BE2C (cell line): ENCODE results near the gene BRME1.
"Not testable (repeated sequence)": the region's sequence is repeated elsewhere in the genome, so short reads cannot be mapped to it uniquely, and the experiment has no call there.

Experiments
- DNase-seq: peaks from one replicate; pipeline ENCODE4 v3.0.0-alpha.2; 2020
- H3K27me3 ChIP-seq: fragments of 250-450 bp; sonication (Bioruptor Pico); 2 replicates; pipeline ENCODE4 v1.5.1; 2020; ENCODE audit warnings: mild to moderate bottlenecking
- H3K36me3 ChIP-seq: fragments of 250-450 bp; sonication (Bioruptor Pico); 2 replicates; pipeline ENCODE4 v1.5.1; 2020; ENCODE audit warnings: mild to moderate bottlenecking
- H3K4me1 ChIP-seq: fragments of 250-450 bp; sonication (Bioruptor Pico); 2 replicates; pipeline ENCODE4 v1.5.1; 2020
- H3K4me3 ChIP-seq: 2 replicates; pipeline ENCODE4 v1.5.1; 2011; ENCODE audit warnings: low read depth, low read length
- H3K9me3 ChIP-seq: fragments of 250-450 bp; sonication (Bioruptor Pico); 2 replicates; pipeline ENCODE4 v1.5.1; 2020
- TF ChIP-seq, protein P1 (sequence below): IDR thresholded peaks from 2 replicates; pipeline ENCODE4 v1.5.1; 2012; ENCODE audit warnings: mild to moderate bottlenecking, low read depth, low read length

BRME1 gene

DNA sequence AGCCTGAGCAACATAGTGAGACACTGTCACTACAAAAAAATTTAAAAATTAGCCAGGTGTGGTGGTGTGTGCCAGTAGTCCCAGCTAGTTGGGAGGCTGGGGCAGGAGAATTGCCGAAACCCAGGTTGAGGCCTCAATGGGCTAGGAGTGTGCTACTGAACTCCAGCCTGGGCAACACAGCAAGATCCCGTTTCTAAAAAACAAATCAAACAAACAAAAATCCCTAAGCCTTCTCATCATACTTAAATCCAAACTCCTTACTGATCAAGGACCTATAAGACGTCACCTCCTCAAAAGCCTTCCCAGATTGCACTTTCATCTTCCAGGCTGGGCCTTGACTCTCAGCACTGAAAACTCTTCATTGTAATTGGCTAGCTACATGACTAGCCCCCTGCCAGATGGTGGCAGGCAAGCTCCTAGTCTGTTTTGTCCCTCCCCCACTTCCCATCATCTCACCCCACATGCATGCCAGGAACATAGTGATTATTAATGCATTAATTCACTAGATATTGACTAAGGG is 46.5 kb downstream of the BRME1 start:
- TF ChIP-seq, protein P1, sequence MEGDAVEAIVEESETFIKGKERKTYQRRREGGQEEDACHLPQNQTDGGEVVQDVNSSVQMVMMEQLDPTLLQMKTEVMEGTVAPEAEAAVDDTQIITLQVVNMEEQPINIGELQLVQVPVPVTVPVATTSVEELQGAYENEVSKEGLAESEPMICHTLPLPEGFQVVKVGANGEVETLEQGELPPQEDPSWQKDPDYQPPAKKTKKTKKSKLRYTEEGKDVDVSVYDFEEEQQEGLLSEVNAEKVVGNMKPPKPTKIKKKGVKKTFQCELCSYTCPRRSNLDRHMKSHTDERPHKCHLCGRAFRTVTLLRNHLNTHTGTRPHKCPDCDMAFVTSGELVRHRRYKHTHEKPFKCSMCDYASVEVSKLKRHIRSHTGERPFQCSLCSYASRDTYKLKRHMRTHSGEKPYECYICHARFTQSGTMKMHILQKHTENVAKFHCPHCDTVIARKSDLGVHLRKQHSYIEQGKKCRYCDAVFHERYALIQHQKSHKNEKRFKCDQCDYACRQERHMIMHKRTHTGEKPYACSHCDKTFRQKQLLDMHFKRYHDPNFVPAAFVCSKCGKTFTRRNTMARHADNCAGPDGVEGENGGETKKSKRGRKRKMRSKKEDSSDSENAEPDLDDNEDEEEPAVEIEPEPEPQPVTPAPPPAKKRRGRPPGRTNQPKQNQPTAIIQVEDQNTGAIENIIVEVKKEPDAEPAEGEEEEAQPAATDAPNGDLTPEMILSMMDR = no peak
- peaks cover 8% of the 10 kb centered on the region for H3K4me1 ChIP-seq
- no peak overlapping the region for H3K4me3 ChIP-seq
- peaks cover 2% of the 10 kb centered on the region for H3K27me3 ChIP-seq
- no peak for DNase-seq
- no peaks in the 10 kb centered on the region for H3K9me3 ChIP-seq
- no peaks in the 10 kb centered on the region for H3K36me3 ChIP-seq

DNA sequence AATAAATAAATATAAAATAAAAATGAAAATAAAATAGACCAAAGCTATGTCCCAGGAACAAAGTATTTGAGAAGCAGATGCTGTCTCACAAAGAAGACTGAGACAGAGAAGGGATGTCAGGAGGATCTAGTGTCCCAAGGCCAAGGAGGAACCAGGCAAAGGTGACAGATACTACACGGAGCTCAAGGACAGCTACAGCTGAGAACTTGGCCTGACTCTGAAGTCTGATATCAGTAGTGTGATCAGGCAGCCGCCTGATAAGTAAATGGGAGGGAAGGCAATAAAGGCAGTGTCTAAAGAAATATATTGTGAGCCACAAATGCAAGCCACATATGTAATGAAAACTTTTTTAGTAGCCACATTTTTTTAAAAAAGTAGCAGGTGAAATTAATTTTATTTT is 49.4 kb downstream of the BRME1 start:
- H3K4me1 ChIP-seq = peaks cover 1% of the 10 kb centered on the region
- TF ChIP-seq, protein P1 = no peak
- H3K36me3 ChIP-seq = no peaks in the 10 kb centered on the region

DNA sequence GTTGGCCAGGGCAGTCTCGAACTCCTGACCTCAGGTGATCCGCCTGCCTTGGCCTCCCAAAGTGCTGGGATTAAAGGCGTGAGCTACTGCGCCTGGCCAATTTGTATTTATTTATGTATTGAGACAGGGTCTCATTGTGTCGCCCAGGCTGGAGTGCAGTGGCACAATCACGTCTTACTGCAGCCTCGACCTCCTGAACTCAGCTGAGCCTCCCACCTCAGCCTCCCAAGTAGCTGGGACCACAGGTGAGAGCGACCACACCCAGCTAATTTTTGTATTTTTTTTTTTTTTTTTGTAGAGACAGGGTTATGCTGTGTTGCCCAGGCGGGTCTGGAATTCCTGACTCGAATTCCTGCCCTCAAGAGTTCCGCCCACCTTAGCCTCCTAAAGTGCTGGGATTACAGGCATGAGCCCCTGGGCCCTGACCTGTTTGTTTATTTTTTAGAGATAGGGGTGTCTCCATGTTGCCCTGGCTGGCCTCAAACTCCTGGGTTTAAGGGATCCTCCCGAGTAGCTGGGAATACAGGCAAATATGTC is 53.7 kb downstream of the BRME1 start:
- H3K27me3 ChIP-seq, H3K36me3 ChIP-seq, DNase-seq, H3K4me3 ChIP-seq, H3K9me3 ChIP-seq: not testable (repeated sequence)
- peaks cover 10% of the 10 kb centered on the region for H3K4me1 ChIP-seq

More for the DNA sequence above, 49.4 kb downstream of the BRME1 start:
- H3K27me3 ChIP-seq = no peaks in the 10 kb centered on the region
- DNase-seq = no peak
- no peak overlapping the region for H3K4me3 ChIP-seq
- H3K9me3 ChIP-seq = no peaks in the 10 kb centered on the region

DNA sequence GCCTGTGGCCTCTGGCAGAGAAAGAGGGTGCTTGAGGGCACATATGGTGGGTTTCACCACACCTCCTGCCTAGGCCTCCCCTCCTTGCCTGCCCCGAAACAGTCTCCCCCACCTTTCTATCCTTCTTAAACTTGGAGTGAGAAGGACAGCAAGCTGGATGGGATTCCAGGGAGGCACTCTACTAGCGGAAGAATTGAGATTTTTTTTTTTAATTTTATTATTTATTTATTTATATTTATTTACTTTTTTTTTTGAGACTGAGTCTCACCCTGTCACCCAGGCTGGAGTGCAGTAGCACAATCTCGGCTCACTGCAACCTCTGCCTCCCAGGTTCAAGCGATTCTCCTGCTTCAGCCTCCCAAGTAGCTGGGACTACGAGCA is 54.2 kb downstream of the BRME1 start:
- not testable (repeated sequence) for DNase-seq, H3K27me3 ChIP-seq, H3K9me3 ChIP-seq, H3K4me3 ChIP-seq, H3K36me3 ChIP-seq
- peaks cover 14% of the 10 kb centered on the region for H3K4me1 ChIP-seq

DNA sequence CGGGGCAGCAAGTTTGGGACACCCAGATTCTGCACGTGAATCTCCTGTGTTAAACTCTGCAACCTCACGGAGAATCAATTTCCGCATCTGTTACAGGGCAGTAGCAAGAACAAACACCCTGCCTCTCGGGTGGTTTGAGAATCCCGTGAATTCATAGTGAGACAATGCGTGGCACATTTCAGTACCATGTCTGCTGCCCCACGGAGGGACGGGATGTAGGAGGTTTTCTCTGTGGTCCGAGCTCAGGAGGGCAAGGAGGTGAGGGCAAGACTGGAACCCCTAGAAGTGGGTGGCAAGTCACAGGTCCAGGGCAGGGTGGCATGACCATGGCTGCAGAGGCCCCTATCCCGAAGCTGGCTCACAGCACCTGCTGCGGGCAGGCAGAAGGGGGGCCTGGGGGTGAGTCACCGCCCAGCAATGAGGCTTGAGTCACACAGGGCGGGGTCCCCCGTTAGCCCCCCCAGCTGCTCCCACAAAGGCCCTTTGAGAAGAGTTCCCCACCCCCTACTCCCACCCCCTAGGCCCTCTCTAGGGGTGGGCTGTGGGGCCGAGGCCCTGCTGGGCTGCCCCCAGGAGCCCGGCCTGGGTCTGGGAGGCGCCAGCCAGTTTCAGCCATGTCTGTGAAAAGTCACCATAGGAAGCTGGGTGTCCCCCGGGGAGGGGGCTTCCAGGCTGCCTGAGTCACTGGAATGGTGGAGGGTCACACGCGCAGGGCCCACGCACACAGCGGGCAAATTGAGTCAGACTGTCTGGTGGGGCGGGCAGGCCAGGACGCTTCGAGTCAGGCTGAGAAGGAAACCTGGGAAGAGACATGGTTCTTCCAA is 54.8 kb downstream of the BRME1 start:
- peaks cover 20% of the 10 kb centered on the region for H3K4me1 ChIP-seq
- H3K27me3 ChIP-seq = no peaks in the 10 kb centered on the region
- no peak for DNase-seq
- H3K4me3 ChIP-seq = peak overlapping the region; percentile 22; the same call in 1 of the 2 replicates
- no peaks in the 10 kb centered on the region for H3K9me3 ChIP-seq
- no peaks in the 10 kb centered on the region for H3K36me3 ChIP-seq
- TF ChIP-seq, protein P1 = no peak

DNA sequence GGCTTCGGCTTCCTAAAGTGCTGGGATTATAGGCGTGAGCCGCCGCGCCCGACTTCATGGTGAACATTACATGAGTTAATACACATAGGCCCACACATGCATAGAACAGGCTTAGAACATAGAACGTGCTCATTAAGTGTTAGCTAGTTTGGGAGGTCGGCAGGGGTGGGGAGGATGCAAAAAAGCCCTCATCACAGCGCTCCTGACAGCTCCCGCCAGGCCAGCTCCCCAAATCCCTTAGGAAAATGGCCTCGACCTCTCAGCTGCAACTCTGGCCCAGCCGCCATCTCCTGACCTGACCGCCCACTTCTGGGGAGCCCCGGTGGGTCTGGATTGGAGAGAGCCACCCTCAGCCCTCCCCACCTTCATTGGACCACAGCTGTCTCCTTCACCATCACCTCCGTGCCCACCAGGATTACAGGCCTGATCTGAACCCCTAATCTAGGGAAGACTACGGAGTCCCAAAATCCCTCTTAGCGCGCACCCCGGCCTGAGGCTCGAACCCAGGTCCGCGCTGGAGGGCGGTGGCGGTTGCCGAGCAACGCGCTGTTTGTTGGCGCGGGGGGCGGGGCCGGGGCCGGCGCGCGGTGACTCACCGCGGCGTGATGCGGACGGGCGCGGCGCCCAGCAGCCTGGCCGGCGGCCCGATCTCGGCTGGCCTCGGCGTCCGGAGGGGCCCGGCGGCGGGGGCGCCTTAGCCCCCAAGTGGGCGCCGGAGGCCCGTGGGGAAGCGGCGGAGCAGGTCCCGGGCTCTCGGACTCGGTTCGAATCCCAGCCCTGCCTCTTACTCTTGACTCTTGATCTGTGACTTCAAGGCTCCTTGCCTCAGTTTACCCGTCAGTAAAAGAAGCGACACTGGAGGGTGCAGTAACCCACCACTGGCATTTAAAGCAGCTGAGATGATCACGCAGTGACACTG is 55.7 kb downstream of the BRME1 start:
- H3K4me3 ChIP-seq = peak overlapping the region; percentile 22
- H3K36me3 ChIP-seq = no peaks in the 10 kb centered on the region
- H3K9me3 ChIP-seq = no peaks in the 10 kb centered on the region
- DNase-seq = peak; percentile 91
- no peaks in the 10 kb centered on the region for H3K27me3 ChIP-seq
- H3K4me1 ChIP-seq = peaks cover 22% of the 10 kb centered on the region
- TF ChIP-seq, protein P1 = no peak
